Retinal pigment epithelial cell (primary cell): ENCODE data around the gene CTPS2.
"Not testable (repeated sequence)": the region's sequence is repeated elsewhere in the genome, so short reads cannot be mapped to it uniquely, and the experiment has no call there.

ENCODE experiments used
- DNase-seq: peaks from one replicate; pipeline ENCODE4 v3.0.0-alpha.2; 2010; ENCODE audit warnings: low read depth
- H3K4me3 ChIP-seq: 2 replicates; pipeline ENCODE4 v1.5.1; 2011; ENCODE audit warnings: mild to moderate bottlenecking, low read length, control low read depth, moderate library complexity
- CTCF ChIP-seq: conservative IDR thresholded peaks from 2 replicates; pipeline ENCODE4 v1.5.1; 2011; ENCODE audit warnings: low read depth, low read length, control low read depth, inconsistent platforms

CTPS2 gene

GRCh38 chrX:16589211-16589610 lies 123.3 kb downstream of the CTPS2 start:
- H3K4me3 ChIP-seq, result no peak overlapping the region
- no peak for DNase-seq

GRCh38 chrX:16588266-16588665 lies 124.2 kb downstream of the CTPS2 start:
- TF ChIP-seq CTCF, result no peak

More at GRCh38 chrX:16589211-16589610, 123.3 kb downstream of the CTPS2 start:
- TF ChIP-seq CTCF, result no peak

GRCh38 chrX:16587836-16588235 lies 124.6 kb downstream of the CTPS2 start:
- no peak for DNase-seq
- no peak for TF ChIP-seq CTCF
- H3K4me3 ChIP-seq, result no peak overlapping the region

More at GRCh38 chrX:16588266-16588665, 124.2 kb downstream of the CTPS2 start:
- DNase-seq, result no peak
- H3K4me3 ChIP-seq, result no peak overlapping the region

GRCh38 chrX:16586377-16587112 lies 125.9 kb downstream of the CTPS2 start:
- TF ChIP-seq CTCF, result no peak
- DNase-seq, result no peak
- H3K4me3 ChIP-seq, result no peak overlapping the region

- DNase-seq, result no peak
- no peak overlapping the region for H3K4me3 ChIP-seq
- no peak for TF ChIP-seq CTCF
Measured at GRCh38 chrX:16585486-16586376, 126.7 kb downstream of the CTPS2 start.

GRCh38 chrX:16580004-16580797 lies 132.3 kb downstream of the CTPS2 start:
- H3K4me3 ChIP-seq, DNase-seq: not testable (repeated sequence)

GRCh38 chrX:16579517-16579916 lies 133.0 kb downstream of the CTPS2 start:
- no peak overlapping the region for H3K4me3 ChIP-seq
- TF ChIP-seq CTCF, result no peak
- no peak for DNase-seq
